Bone marrow (tissue), 2 donors: Measurements from ENCODE around the gene EYA2.
"Not testable (repeated sequence)": the region's sequence is repeated elsewhere in the genome, so short reads cannot be mapped to it uniquely, and the experiment has no call there.

Experiments used
- DNase-seq, 2 donors: peaks; one replicate each; lab custom pipeline; 2025; lab: John Stamatoyannopoulos, UW

EYA2 gene

GRCh38 chr20:47204850-47205122 lies 310.1 kb downstream of the EYA2 start:
- not testable (repeated sequence) for DNase-seq

GRCh38 chr20:47205577-47206123 lies 311.0 kb downstream of the EYA2 start:
- DNase-seq: peak in 1 of 2 donors; percentile 8

GRCh38 chr20:47206552-47206951 lies 311.9 kb downstream of the EYA2 start:
- not testable (repeated sequence) for DNase-seq

- DNase-seq: no peak
These were observed 312.5 kb downstream of the EYA2 start for GRCh38 chr20:47206962-47207641.

GRCh38 chr20:47208534-47209174 lies 314.0 kb downstream of the EYA2 start:
- no peak for DNase-seq

GRCh38 chr20:47209982-47210381 lies 315.3 kb downstream of the EYA2 start:
- no peak for DNase-seq

- DNase-seq: no peak
These were observed 315.8 kb downstream of the EYA2 start for GRCh38 chr20:47210470-47210869.

GRCh38 chr20:47211036-47211435 lies 316.4 kb downstream of the EYA2 start:
- DNase-seq: no peak

- no peak for DNase-seq
These were observed 318.1 kb downstream of the EYA2 start for GRCh38 chr20:47212606-47213207.

- DNase-seq: no peak
These were observed 319.3 kb downstream of the EYA2 start for GRCh38 chr20:47213966-47214365.

GRCh38 chr20:47215653-47216397 lies 321.2 kb downstream of the EYA2 start:
- DNase-seq: no peak

- no peak for DNase-seq
These were observed 322.3 kb downstream of the EYA2 start for GRCh38 chr20:47216819-47217410.

- DNase-seq: no peak
These were observed 323.1 kb downstream of the EYA2 start for GRCh38 chr20:47217482-47218446.

GRCh38 chr20:47220161-47220582 lies 325.5 kb downstream of the EYA2 start:
- DNase-seq: no peak

GRCh38 chr20:47221036-47221625 lies 326.5 kb downstream of the EYA2 start:
- no peak for DNase-seq

- no peak for DNase-seq
These were observed 328.0 kb downstream of the EYA2 start for GRCh38 chr20:47222468-47223119.

GRCh38 chr20:47223896-47224295 lies 329.3 kb downstream of the EYA2 start:
- no peak for DNase-seq

GRCh38 chr20:47224300-47224791 lies 329.7 kb downstream of the EYA2 start:
- no peak for DNase-seq

GRCh38 chr20:47224857-47225256 lies 330.2 kb downstream of the EYA2 start:
- DNase-seq: no peak

GRCh38 chr20:47225458-47225857 lies 330.8 kb downstream of the EYA2 start:
- no peak for DNase-seq
